Natural killer cell (primary cell): ENCODE results near the gene FBXO44. TPM values are rescaled to one million over a fixed set of nuclear protein-coding genes. Genes with fewer than 3 reads are reported as not detected.

ENCODE experiments used
- ATAC-seq, 3 donors: fragments of 150-1000 bp in 2 of 3; fragments of 200-7000 bp in 1 of 3; cut with Tn5 transposase; 1 replicate in 1 of 3; 2 replicates in 2 of 3; pipeline ENCODE4 v1.10.0; 2021; ENCODE audit warnings: mild to moderate bottlenecking in 2 of 3, moderate library complexity in 2 of 3
- DNase-seq, 2 donors: peaks; one replicate each; pipeline versions ENCODE4 v3.0.0 to v3.0.0-alpha.2; 2013 to 2021; ENCODE audit warnings: mixed read lengths in 1 of 2
- H3K27ac ChIP-seq: one replicate; pipeline ENCODE4 v1.5.1; 2013; ENCODE audit warnings: mild to moderate bottlenecking, low read length
- H3K27me3 ChIP-seq: one replicate; pipeline ENCODE4 v1.6.1; 2013; ENCODE audit warnings: low read length; ENCODE audit not compliant: control insufficient read depth, insufficient read depth
- H3K36me3 ChIP-seq: one replicate; pipeline ENCODE4 v1.6.1; 2013; ENCODE audit warnings: low read length; ENCODE audit not compliant: control insufficient read depth, insufficient read depth
- H3K4me1 ChIP-seq: one replicate; pipeline ENCODE4 v1.6.1; 2013; ENCODE audit warnings: low read length; ENCODE audit not compliant: control insufficient read depth, insufficient read depth
- H3K4me3 ChIP-seq: one replicate; pipeline ENCODE4 v1.5.1; 2013; ENCODE audit warnings: low read length
- H3K9me3 ChIP-seq: one replicate; pipeline ENCODE4 v1.6.1; 2013; ENCODE audit warnings: low read length; ENCODE audit not compliant: control insufficient read depth, insufficient read depth
- H3K27ac Mint-ChIP-seq, 2 donors: one replicate each; pipeline ENCODE4 v1.8.0; 2022; ENCODE audit warnings: mild to moderate bottlenecking in 2 of 2, mixed read lengths in 2 of 2, moderate library complexity in 1 of 2
- H3K27me3 Mint-ChIP-seq, 2 donors: one replicate each; pipeline ENCODE4 v1.8.0; 2022; ENCODE audit warnings: low read depth in 2 of 2, mixed read lengths in 2 of 2
- H3K36me3 Mint-ChIP-seq: one replicate; pipeline ENCODE4 v1.8.0; 2022; ENCODE audit warnings: mixed read lengths
- H3K4me1 Mint-ChIP-seq, 2 donors: one replicate each; pipeline ENCODE4 v1.8.0; 2022; ENCODE audit warnings: mixed read lengths in 2 of 2
- H3K4me3 Mint-ChIP-seq: one replicate; pipeline ENCODE4 v1.8.0; 2022; ENCODE audit warnings: mild to moderate bottlenecking, moderate library complexity, mixed read lengths
- H3K9me3 Mint-ChIP-seq, 2 donors: one replicate each; pipeline ENCODE4 v1.8.0; 2022; ENCODE audit warnings: mixed read lengths in 2 of 2
- CTCF ChIP-seq: fragments of 200-600 bp; IDR thresholded peaks from one replicate; pipeline ENCODE4 v1.8.0; 2022; ENCODE audit warnings: antibody characterized with exemption
- WGBS: methylation state at CpG from one replicate; pipeline ENCODE4 v1.1.7; 2013; ENCODE audit warnings: missing lambda C conversion rate; ENCODE audit not compliant: insufficient coverage; 5-methylcytosine and 5-hydroxymethylcytosine counted together
- intact Hi-C: fragments of 100-400 bp; cut with micrococcal nuclease; formaldehyde crosslinking; loops from one replicate; pipeline ENCODE4 v1.14.2; 2022
- total RNA-seq, 4 donors: library from RNA; stranded (reverse); fragments of 120-200 nt in 1 of 4; gene quantifications; one replicate each; pipeline versions ENCODE4 v1.2.3 to v1.2.4, GENCODE V29; 2013 to 2022

The FBXO44 gene
- total RNA-seq, 3 donors from 2014 or later (not counting 1 experiment from before 2014, with no cell fraction given): 57.6 to 79.1 (median 69.8) TPM

GRCh38 chr1:11701551-11701961 is 46.9 kb downstream of the FBXO44 start:
- H3K4me3 Mint-ChIP-seq: no peak overlapping the region
- H3K27me3 Mint-ChIP-seq: no peaks in the 10 kb centered on the region
- Histone ChIP-seq H3K4me3 (no peak overlapping the region), H3K36me3 (no peaks in the 10 kb centered on the region), H3K9me3 (no peaks in the 10 kb centered on the region), H3K27ac (no peak overlapping the region), H3K4me1 (no peaks in the 10 kb centered on the region), H3K27me3 (peaks cover 9% of the 10 kb centered on the region)
- DNase-seq (no peak), ATAC-seq (no peak)
- 71% methylated on average over 15 of the region's 15 CpGs for WGBS
- H3K4me1 Mint-ChIP-seq: peaks cover 0 to 9% of the 10 kb centered on the region in 2 donors
- H3K36me3 Mint-ChIP-seq: no peaks in the 10 kb centered on the region
- intact Hi-C loops: no loop called here
- H3K9me3 Mint-ChIP-seq: no peaks in the 10 kb centered on the region
- no peak overlapping the region for H3K27ac Mint-ChIP-seq
- no peak for TF ChIP-seq CTCF

GRCh38 chr1:11701981-11702803 is 47.5 kb downstream of the FBXO44 start:
- 87% methylated on average over 15 of the region's 15 CpGs for WGBS
- intact Hi-C loops: loop anchor here (2.0 kb wide), 1 partner anchor 13 kb away; no protein-coding TSS in a partner anchor
- no peak overlapping the region for H3K4me3 Mint-ChIP-seq
- no peaks in the 10 kb centered on the region for H3K4me1 ChIP-seq
- H3K27ac Mint-ChIP-seq: no peak overlapping the region
- no peaks in the 10 kb centered on the region for H3K36me3 ChIP-seq
- H3K27ac ChIP-seq: no peak overlapping the region
- H3K36me3 Mint-ChIP-seq: no peaks in the 10 kb centered on the region
- H3K27me3 Mint-ChIP-seq: no peaks in the 10 kb centered on the region
- H3K4me3 ChIP-seq: no peak overlapping the region
- ATAC-seq (no peak), DNase-seq (no peak)
- no peaks in the 10 kb centered on the region for H3K9me3 ChIP-seq
- H3K27me3 ChIP-seq: peaks cover 9% of the 10 kb centered on the region
- H3K9me3 Mint-ChIP-seq: no peaks in the 10 kb centered on the region
- peaks cover 0 to 9% of the 10 kb centered on the region in 2 donors for H3K4me1 Mint-ChIP-seq
- TF ChIP-seq CTCF: no peak

- no peaks in the 10 kb centered on the region for H3K36me3 Mint-ChIP-seq
These were observed 48.9 kb downstream of the FBXO44 start for GRCh38 chr1:11703357-11704193.

More at GRCh38 chr1:11703357-11704193, 48.9 kb downstream of the FBXO44 start:
- H3K27ac Mint-ChIP-seq: no peak overlapping the region
- intact Hi-C loops: loop anchor here (2.0 kb wide), 1 partner anchor 15 kb away; no protein-coding TSS in a partner anchor
- Histone ChIP-seq H3K4me1 (no peaks in the 10 kb centered on the region), H3K9me3 (no peaks in the 10 kb centered on the region), H3K27ac (no peak overlapping the region), H3K27me3 (peaks cover 9% of the 10 kb centered on the region), H3K36me3 (no peaks in the 10 kb centered on the region), H3K4me3 (no peak overlapping the region)
- DNase-seq: no peak
- H3K9me3 Mint-ChIP-seq: no peaks in the 10 kb centered on the region
- no peak for TF ChIP-seq CTCF
- peaks cover 0 to 9% of the 10 kb centered on the region in 2 donors for H3K4me1 Mint-ChIP-seq
- no peak overlapping the region for H3K4me3 Mint-ChIP-seq
- no peaks in the 10 kb centered on the region for H3K27me3 Mint-ChIP-seq
- WGBS: 64% methylated on average over 8 of the region's 8 CpGs
- no peak for ATAC-seq
